Kidney (tissue), 14 donors: ENCODE measurements around the gene EIF4B. TPM values are rescaled to one million over a fixed set of nuclear protein-coding genes. Genes with fewer than 3 reads are reported as not detected.
A peak's percentile ranks its signal among the peaks of the same experiment; 100 is the strongest.

Experiments used
- DNase-seq, 5 donors: peaks; one replicate each; pipeline ENCODE4 v3.0.0-alpha.2; 2013 to 2020
- FAIRE-seq: peaks from 2 replicates; lab custom pipeline; 2012; peaks lifted over from hg19 to GRCh38; lab: Jason Lieb, UNC
- H3K27ac ChIP-seq, 2 donors: one replicate each; pipeline ENCODE4 v1.7.0; 2013; ENCODE audit warnings: low read depth in 2 of 2, low read length in 2 of 2, inconsistent platforms in 1 of 2
- H3K27me3 ChIP-seq: one replicate; pipeline ENCODE4 v1.7.1; 2013; ENCODE audit warnings: low read length, inconsistent platforms; ENCODE audit not compliant: control insufficient read depth, insufficient read depth
- H3K36me3 ChIP-seq, 3 donors: one replicate each; pipeline versions ENCODE4 v1.7.0 to v1.7.1; 2013; ENCODE audit warnings: low read length in 3 of 3, control low read depth in 1 of 3, inconsistent platforms in 1 of 3; ENCODE audit not compliant: insufficient read depth in 3 of 3, control insufficient read depth in 2 of 3
- H3K4me1 ChIP-seq, 3 donors: one replicate each; pipeline versions ENCODE4 v1.7.0 to v1.7.1; 2013; ENCODE audit warnings: low read length in 3 of 3, inconsistent platforms in 1 of 3, low read depth in 1 of 3; ENCODE audit not compliant: control insufficient read depth in 2 of 3, insufficient read depth in 2 of 3
- H3K4me3 ChIP-seq, 3 donors: one replicate each; pipeline versions ENCODE4 v1.7.0 to v1.8.1; 2013; ENCODE audit warnings: low read length in 3 of 3, control low read depth in 1 of 3, inconsistent platforms in 1 of 3
- H3K9ac ChIP-seq, 3 donors: one replicate each; pipeline versions ENCODE4 v1.7.0 to v1.7.1; 2013; ENCODE audit warnings: low read length in 3 of 3, control low read depth in 1 of 3, inconsistent platforms in 1 of 3
- H3K9me3 ChIP-seq, 3 donors: one replicate each; pipeline versions ENCODE4 v1.7.0 to v1.7.1; 2013; ENCODE audit warnings: low read length in 3 of 3, control low read depth in 1 of 3, inconsistent platforms in 1 of 3; ENCODE audit not compliant: control insufficient read depth in 2 of 3, insufficient read depth in 1 of 3
- CTCF ChIP-seq: IDR thresholded peaks from 3 replicates; pipeline ENCODE4 v1.5.1; 2012; ENCODE audit warnings: mild to moderate bottlenecking, moderate library complexity, borderline replicate concordance; ENCODE audit not compliant: insufficient read depth; ENCODE audit errors: extremely low read depth
- intact Hi-C: fragments of 100-400 bp; cut with DNase I; formaldehyde crosslinking; loops from one replicate; pipeline ENCODE4 v1.11.1; 2022
- polyA plus RNA-seq: library from polyadenylated mRNA; stranded (reverse); fragments of 350-450 nt; fragmentation: Illumina TruSeq; extraction: RNeasy Lipid Tissue Mini Kit (QIAGEN cat#74804); gene quantifications from one replicate; pipeline ENCODE4 v1.2.3, GENCODE V29; 2014; ENCODE audit warnings: low read depth, low replicate concordance; ENCODE audit not compliant: insufficient read depth
- total RNA-seq: library from RNA; stranded (reverse); fragmentation: NEBNext Ultra II Directional; extraction: Animal tissue kit (Norgen Biotek cat#: 25700); gene quantifications from one replicate; pipeline ENCODE4 v1.2.1, GENCODE V29; 2021
- donor health status: control.
- donor health status: control.
- donor health status: control.
- donor health status: control.
- donor health status: control.
- donor health status: DM: yes; HTN: yes; CAD: no.
- donor health status: Normal renal cell carcinoma (clear cell type).

The EIF4B gene
- total and polyA plus RNA-seq, 2 donors from 2014 or later = 114 to 417 TPM

GRCh38 chr12:53050426-53051057, 44.3 kb downstream of the EIF4B start:
- no peak for DNase-seq
- H3K27me3 ChIP-seq = no peaks in the 10 kb centered on the region
- H3K36me3 ChIP-seq = peaks cover 0 to 12% (median 3%) of the 10 kb centered on the region in 3 donors
- TF ChIP-seq CTCF = no peak
- peaks cover 16 to 78% (median 62%) of the 10 kb centered on the region in 3 donors for H3K4me1 ChIP-seq
- H3K9ac ChIP-seq = peak overlapping the region; percentile 53 to 97 (median 93)
- H3K9me3 ChIP-seq = no peaks in the 10 kb centered on the region
- H3K27ac ChIP-seq = peak overlapping the region; percentile 99
- intact Hi-C loops = no loop called here
- FAIRE-seq = no peak
- peak overlapping the region; percentile 61 to 84 (median 79) for H3K4me3 ChIP-seq

GRCh38 chr12:53051058-53051880, 45.0 kb downstream of the EIF4B start:
- peak; percentile 79 to 95 (median 87) for DNase-seq
- peak; percentile 23 for TF ChIP-seq CTCF
- Histone ChIP-seq H3K27ac (peak overlapping the region; percentile 99), H3K27me3 (no peaks in the 10 kb centered on the region), H3K9me3 (no peaks in the 10 kb centered on the region), H3K4me1 (peaks cover 13 to 73% (median 57%) of the 10 kb centered on the region in 3 donors), H3K36me3 (peaks cover 0 to 13% (median 4%) of the 10 kb centered on the region in 3 donors), H3K9ac (peak overlapping the region in 2 of 3 donors; percentile 93 to 97), H3K4me3 (peak overlapping the region; percentile 61 to 84 (median 79))
- no peak for FAIRE-seq
- intact Hi-C loops = no loop called here

- Histone ChIP-seq H3K9ac (peak overlapping the region in 2 of 3 donors; percentile 44 to 97), H3K36me3 (peaks cover 0 to 18% (median 6%) of the 10 kb centered on the region in 3 donors), H3K9me3 (no peaks in the 10 kb centered on the region), H3K27ac (peak overlapping the region; percentile 99), H3K4me1 (peaks cover 13 to 68% (median 53%) of the 10 kb centered on the region in 3 donors), H3K27me3 (no peaks in the 10 kb centered on the region), H3K4me3 (peak overlapping the region; percentile 21 to 84 (median 79))
- DNase-seq (no peak), FAIRE-seq (no peak)
- intact Hi-C loops = no loop called here
- TF ChIP-seq CTCF = no peak
Observed at GRCh38 chr12:53051881-53052412, 45.7 kb downstream of the EIF4B start.
